Fibroblast of lung (primary cell): ENCODE measurements around the gene JPH3.

Source experiments
- CTCF ChIP-seq, 2 donors: IDR thresholded peaks in 1 of 2; conservative IDR thresholded peaks in 1 of 2; 1 replicate in 1 of 2; 2 replicates in 1 of 2; pipeline ENCODE4 v1.5.1; 2011 to 2012; ENCODE audit warnings: low read length in 2 of 2, control low read depth in 1 of 2, inconsistent platforms in 1 of 2, low read depth in 1 of 2, mild to moderate bottlenecking in 1 of 2
- EZH2 ChIP-seq: IDR thresholded peaks from 2 replicates; pipeline ENCODE4 v1.5.1; 2012; ENCODE audit warnings: low read length, control low read depth, mild to moderate bottlenecking; ENCODE audit errors: missing control alignments

GRCh38 chr16:87706278-87707000, 104.1 kb downstream of the JPH3 start:
- TF ChIP-seq EZH2 = no peak
- TF ChIP-seq CTCF (conservative IDR thresholded peaks at IDR 0.05 in 1 of 2, IDR thresholded peaks at IDR 0.05 in 1 of 2; ENCODE audit: low read depth in 1 of 2, low read length in 2 of 2) = no peak
